HUDEP-2 (cell line): ENCODE results near the gene DIAPH2.

ENCODE experiments used
- DNase-seq, 76 experiments: peaks; one replicate each; lab custom pipeline; 2025; ENCODE audit not compliant: unreplicated experiment in 76 of 76; lab: John Stamatoyannopoulos, UW

DIAPH2 gene

DNA sequence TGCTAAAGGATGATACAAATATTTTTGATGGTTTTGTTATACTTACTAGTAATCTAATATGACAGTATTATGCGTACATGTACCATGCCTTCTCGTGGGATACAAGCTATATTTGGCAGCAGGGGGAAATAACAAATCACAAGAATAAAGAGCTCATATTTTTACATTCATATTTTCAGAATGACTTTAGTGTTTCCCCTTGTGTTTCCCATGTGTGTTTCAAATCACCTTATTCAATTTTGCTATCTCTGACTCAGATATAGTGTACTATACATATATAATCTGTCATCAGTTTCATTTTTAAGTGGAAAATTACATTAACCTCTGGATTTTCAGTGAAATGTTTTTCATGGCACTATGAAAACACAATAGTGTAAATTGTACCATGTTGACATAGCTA lies 345.8 kb downstream of the DIAPH2 start:
- DNase-seq, result no peak

DNA sequence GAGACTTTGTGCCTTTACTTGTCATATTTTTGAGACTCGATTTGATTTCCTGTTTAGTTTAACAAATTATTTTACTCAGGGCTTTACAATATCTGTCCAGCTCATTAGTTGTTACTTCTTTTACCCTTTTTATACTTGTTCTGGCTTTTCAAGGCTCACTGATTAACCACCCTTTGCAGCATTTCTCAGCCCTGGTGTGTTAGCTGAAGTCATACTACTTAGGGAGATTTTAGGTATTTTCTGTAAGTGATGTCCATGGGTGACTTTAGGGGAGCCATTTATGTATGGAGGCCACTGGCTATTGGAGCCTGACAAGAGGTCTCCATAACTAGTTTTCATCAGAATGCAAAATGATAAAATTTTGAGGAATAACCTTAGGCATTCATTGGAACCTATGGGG lies 346.3 kb downstream of the DIAPH2 start:
- DNase-seq, result no peak

GRCh38 chrX:97039363-97040029 lies 354.9 kb downstream of the DIAPH2 start:
- no peak for DNase-seq

- DNase-seq, result no peak
Observed at GRCh38 chrX:97045470-97045869, 360.8 kb downstream of the DIAPH2 start.

GRCh38 chrX:97046867-97047266 lies 362.2 kb downstream of the DIAPH2 start:
- DNase-seq, result no peak

DNA sequence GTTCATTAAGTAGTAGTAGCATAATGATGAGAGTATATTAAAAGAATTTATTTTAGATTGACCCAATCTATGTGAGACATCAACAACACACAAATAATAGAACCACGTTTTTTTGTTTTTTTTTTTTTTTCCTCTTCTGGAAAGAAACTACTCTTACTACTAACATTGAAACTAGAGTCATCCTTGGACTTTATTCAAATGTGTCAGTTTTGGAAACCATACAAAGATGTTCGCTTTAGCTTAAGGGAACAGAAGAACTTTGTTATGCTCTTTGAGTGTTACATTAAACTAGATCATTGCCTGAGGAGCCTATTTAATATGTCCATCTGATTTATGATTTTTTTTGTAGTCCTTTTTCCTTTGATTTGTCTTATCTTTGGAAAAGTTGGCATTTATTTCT lies 365.8 kb downstream of the DIAPH2 start:
- no peak for DNase-seq

DNA sequence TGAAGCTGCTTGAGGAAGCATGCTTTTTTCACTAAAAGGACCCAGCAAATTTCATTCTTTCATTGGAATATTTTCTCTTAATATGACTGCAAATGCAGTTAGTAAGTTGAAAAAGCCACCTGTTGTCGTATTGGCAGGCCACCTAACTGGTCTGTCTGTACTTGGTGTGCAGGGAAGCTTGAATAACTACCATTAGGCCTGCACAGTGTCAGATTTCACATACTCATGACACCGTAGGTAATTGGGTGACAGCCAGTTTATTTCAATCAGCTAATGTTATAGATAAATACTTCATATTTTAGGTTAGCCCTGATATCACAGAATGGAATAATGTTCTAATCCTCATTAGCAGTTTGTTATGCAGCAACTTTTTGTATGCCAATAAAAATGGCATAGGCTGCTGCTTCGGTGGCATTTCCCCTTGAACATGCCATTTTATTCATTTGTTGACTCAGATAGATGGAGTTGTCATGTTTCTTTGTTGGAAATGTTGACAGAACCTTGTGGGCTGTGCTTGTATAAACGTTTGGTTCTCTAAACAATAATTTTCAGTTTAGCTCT lies 372.8 kb downstream of the DIAPH2 start:
- no peak for DNase-seq

DNA sequence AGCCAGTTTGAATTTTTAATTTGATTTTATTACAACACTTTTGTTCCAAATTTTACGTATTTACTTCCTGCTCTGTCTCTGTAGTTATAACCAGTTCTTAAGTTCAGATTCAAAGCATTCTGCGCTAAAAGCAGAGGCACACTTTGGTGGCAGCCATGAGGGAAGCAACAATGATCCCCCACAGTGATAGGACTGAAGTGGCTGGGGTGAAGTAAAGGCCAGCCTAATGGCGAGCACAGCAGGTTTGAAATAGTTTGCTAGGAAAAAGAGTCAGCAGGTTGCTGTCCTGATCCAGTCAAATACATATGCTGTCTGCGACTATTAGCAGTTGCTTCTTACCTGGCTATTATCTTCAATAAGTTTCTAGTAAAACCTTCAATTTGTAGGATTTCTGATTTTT lies 375.4 kb downstream of the DIAPH2 start:
- DNase-seq, result no peak

GRCh38 chrX:97065066-97065465 lies 380.4 kb downstream of the DIAPH2 start:
- no peak for DNase-seq

DNA sequence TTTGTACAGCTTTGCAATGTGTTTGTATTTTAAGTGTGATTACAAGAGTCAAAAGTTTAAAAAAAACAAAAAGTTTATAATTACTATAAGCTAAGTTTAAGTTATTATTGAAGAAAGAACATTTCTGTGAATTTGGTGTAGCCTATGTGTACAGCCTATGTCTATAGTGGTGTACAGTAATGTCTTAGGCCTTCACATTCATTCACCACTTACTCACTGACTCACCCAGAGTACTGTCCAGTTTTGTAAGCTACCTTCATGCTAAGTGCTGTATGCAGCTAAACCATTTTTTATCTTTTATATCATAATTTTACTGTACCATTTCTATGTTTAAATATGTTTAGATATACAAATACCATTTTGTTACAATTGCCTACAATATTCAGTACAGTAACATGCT lies 381.3 kb downstream of the DIAPH2 start:
- no peak for DNase-seq

DNA sequence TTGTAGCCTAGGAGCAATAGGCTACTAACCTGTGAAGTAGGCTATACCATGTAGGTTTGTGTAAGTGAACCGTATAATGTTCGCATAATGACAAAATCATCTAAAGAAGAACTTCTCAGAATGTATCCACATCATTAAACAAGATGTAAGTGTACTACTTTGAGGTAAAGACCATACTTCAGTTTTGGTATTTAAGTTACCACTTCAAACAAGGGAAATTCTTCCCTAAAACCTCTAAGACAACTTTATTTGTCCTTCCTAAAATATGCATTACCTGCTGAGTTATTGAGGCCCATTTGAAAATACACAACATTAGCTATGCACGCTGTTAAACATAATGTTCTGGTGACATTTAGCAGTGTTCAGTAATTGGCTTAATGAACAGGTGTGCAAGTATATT lies 381.7 kb downstream of the DIAPH2 start:
- DNase-seq, result no peak

- no peak for DNase-seq
Observed at GRCh38 chrX:97070346-97070745, 385.7 kb downstream of the DIAPH2 start.

GRCh38 chrX:97074400-97074799 lies 389.8 kb downstream of the DIAPH2 start:
- DNase-seq, result no peak

GRCh38 chrX:97089116-97089515 lies 404.5 kb downstream of the DIAPH2 start:
- no peak for DNase-seq

- DNase-seq, result no peak
Observed at GRCh38 chrX:97096385-97096784, 411.7 kb downstream of the DIAPH2 start.

- no peak for DNase-seq
Observed at GRCh38 chrX:97102938-97103337, 418.3 kb downstream of the DIAPH2 start.

DNA sequence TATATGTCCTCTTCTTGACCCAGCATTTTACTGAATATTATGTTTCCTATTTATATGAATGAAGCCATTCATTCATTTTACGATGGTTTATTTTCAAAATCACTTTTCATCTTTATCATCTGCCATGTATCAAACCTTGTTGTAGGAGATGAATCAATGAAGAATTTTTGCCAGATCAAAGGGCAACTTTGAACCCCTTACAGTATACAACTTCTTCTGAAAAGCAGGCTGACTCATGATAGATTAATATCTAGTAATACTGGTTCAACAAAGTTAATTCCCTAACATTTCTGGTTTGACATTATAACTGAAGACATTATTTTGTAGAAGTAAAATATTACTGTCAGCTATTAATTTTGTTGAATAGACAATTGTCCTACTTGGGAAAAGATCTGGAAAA lies 425.1 kb downstream of the DIAPH2 start:
- DNase-seq, result no peak

DNA sequence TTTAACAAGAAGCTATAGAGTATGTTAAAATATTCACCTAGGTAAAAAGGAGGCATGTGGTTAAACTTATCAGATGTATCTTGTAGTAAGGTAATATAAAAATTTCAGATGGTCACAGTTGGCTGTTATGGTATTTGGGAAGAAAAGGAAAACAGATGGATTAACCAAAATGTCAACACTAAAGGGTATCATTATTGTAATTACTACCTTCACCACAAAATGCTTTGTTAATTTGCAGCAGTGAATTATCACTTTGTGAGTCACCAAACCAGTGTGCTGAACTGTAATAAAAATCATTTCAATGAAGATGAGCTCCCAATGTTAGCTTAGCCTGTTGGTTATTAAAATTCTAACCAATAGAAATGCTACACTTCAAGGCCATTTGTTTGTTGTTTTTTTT lies 432.9 kb downstream of the DIAPH2 start:
- no peak for DNase-seq

- no peak for DNase-seq
Observed at GRCh38 chrX:97119474-97120109, 434.9 kb downstream of the DIAPH2 start.

- DNase-seq, result no peak
Observed at GRCh38 chrX:97123001-97123400, 438.4 kb downstream of the DIAPH2 start.

DNA sequence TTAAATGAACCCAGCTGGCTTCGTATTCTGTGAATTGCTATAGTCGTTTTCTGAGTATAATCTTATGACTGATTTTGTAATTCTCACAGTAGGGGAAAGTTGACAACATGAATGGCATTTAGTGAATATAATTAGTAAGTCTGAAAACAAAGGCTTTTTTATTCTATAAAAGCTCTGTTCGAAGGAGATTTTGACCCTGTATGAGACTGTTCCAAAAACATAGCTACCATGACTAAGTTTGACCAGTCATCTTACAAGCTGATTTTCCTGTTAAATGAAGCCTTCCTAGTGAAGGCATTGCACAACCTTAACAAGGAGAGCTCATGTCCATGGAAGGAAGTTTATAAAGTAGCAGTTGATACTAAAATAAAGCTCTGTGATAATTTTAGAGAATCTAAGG lies 441.4 kb downstream of the DIAPH2 start:
- no peak for DNase-seq

- DNase-seq, result no peak
Observed at GRCh38 chrX:97132664-97133415, 448.2 kb downstream of the DIAPH2 start.
